Esophagus (tissue), 2 donors: ENCODE measurements around the gene DPM3. TPM values are rescaled to one million over a fixed set of nuclear protein-coding genes. Genes with fewer than 3 reads are reported as not detected.
A peak's percentile ranks its signal among the peaks of the same experiment; 100 is the strongest.

Experiments used
- H3K27ac ChIP-seq, 2 donors: one replicate each; pipeline ENCODE4 v1.5.1; 2013; ENCODE audit warnings: low read depth in 2 of 2, mild to moderate bottlenecking in 2 of 2, inconsistent platforms in 1 of 2, low read length in 1 of 2, moderate library complexity in 1 of 2
- H3K27me3 ChIP-seq, 2 donors: one replicate each; pipeline ENCODE4 v1.6.1; 2013; ENCODE audit warnings: low read length in 2 of 2, control low read depth in 1 of 2, mild to moderate bottlenecking in 1 of 2; ENCODE audit not compliant: insufficient read depth in 2 of 2, control insufficient read depth in 1 of 2
- H3K36me3 ChIP-seq, 2 donors: one replicate each; pipeline ENCODE4 v1.6.1; 2013; ENCODE audit warnings: low read length in 1 of 2; ENCODE audit not compliant: control insufficient read depth in 2 of 2, insufficient read depth in 2 of 2
- H3K4me1 ChIP-seq, 2 donors: one replicate each; pipeline ENCODE4 v1.6.1; 2013; ENCODE audit warnings: low read length in 1 of 2; ENCODE audit not compliant: control insufficient read depth in 2 of 2, insufficient read depth in 2 of 2
- H3K4me3 ChIP-seq, 2 donors: one replicate each; pipeline ENCODE4 v1.5.1; 2013; ENCODE audit warnings: low read length in 2 of 2, mild to moderate bottlenecking in 2 of 2, low read depth in 1 of 2, moderate library complexity in 1 of 2
- H3K9me3 ChIP-seq, 2 donors: one replicate each; pipeline ENCODE4 v1.6.1; 2013; ENCODE audit warnings: mild to moderate bottlenecking in 2 of 2, low read depth in 1 of 2, low read length in 1 of 2, moderate library complexity in 1 of 2; ENCODE audit not compliant: control insufficient read depth in 2 of 2, insufficient read depth in 1 of 2
- WGBS, 2 donors: extraction: QIAGEN DNeasy Blood & Tissue Kit; methylation state at CpG; one replicate each; pipeline ENCODE4 v1.1.7; 2013; 5-methylcytosine and 5-hydroxymethylcytosine counted together
- polyA plus RNA-seq, 2 donors: library from polyadenylated mRNA; stranded (reverse); fragments of 200-250 nt; gene quantifications; one replicate each; pipeline ENCODE4 v1.2.3, GENCODE V29; 2013
- donor health status: healthy with polysubstance abuse.
- donor health status: Bipolar disorder and iron deficiency.

DPM3 gene
- polyA plus RNA-seq, 2 donors, result 103 to 248 TPM

- Histone ChIP-seq H3K4me1 (peaks cover 0 to 11% of the 10 kb centered on the region in 2 donors), H3K9me3 (no peaks in the 10 kb centered on the region), H3K4me3 (no peak overlapping the region), H3K27me3 (no peaks in the 10 kb centered on the region), H3K27ac (peak overlapping the region; percentile 67 to 82), H3K36me3 (peaks cover 0 to 3% of the 10 kb centered on the region in 2 donors)
- WGBS, 2 donors, result 62% methylated on average over 8 of the region's 8 CpGs
These were observed 36.3 kb upstream of the DPM3 start for GRCh38 chr1:155176544-155177071.

GRCh38 chr1:155175927-155176371 lies 35.6 kb upstream of the DPM3 start:
- no peaks in the 10 kb centered on the region for H3K9me3 ChIP-seq
- WGBS, 2 donors, result 78 to 88% methylated on average over 9 of the region's 9 CpGs
- no peaks in the 10 kb centered on the region for H3K27me3 ChIP-seq
- peaks cover 0 to 11% of the 10 kb centered on the region in 2 donors for H3K4me1 ChIP-seq
- peaks cover 0 to 3% of the 10 kb centered on the region in 2 donors for H3K36me3 ChIP-seq
- H3K4me3 ChIP-seq, result no peak overlapping the region
- H3K27ac ChIP-seq, result no peak overlapping the region

DNA sequence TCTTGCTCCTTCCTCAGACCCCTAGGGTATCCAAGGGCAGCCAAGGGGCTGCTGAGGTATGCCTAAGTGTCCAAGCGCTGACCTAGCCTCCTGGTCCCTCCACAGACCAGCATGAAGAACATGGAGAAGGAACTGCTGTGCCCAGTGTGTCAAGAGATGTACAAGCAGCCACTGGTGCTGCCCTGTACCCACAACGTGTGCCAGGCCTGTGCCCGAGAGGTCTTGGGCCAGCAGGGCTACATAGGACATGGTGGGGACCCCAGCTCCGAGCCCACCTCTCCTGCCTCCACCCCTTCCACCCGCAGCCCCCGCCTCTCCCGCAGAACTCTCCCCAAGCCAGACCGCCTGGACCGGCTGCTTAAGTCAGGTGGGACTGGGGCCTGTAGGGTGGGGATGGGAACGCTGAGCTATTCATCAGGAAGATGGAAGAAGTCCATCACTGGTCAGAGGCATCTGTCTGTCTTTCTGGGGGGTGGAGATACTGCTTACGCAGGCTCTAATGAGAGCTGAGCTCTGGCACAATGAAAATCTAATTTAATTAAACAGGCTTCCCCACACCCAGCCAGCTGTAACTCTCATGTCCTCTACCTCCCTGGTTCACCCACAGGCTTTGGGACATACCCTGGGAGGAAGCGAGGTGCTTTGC lies 35.1 kb upstream of the DPM3 start:
- Histone ChIP-seq H3K27me3 (no peaks in the 10 kb centered on the region), H3K36me3 (peaks cover 0 to 3% of the 10 kb centered on the region in 2 donors), H3K4me1 (peaks cover 0 to 11% of the 10 kb centered on the region in 2 donors), H3K4me3 (no peak overlapping the region), H3K27ac (no peak overlapping the region), H3K9me3 (no peaks in the 10 kb centered on the region)
- 89% methylated on average over 12 of the region's 12 CpGs for WGBS, 2 donors

GRCh38 chr1:155174324-155175280 lies 34.3 kb upstream of the DPM3 start:
- peaks cover 0 to 6% of the 10 kb centered on the region in 2 donors for H3K36me3 ChIP-seq
- no peak overlapping the region for H3K27ac ChIP-seq
- H3K9me3 ChIP-seq, result no peaks in the 10 kb centered on the region
- peaks cover 0 to 11% of the 10 kb centered on the region in 2 donors for H3K4me1 ChIP-seq
- 13% methylated on average over 30 to 35 of the region's 35 CpGs for WGBS, 2 donors
- no peaks in the 10 kb centered on the region for H3K27me3 ChIP-seq
- H3K4me3 ChIP-seq, result peak overlapping the region in 1 of 2 donors; percentile 35

GRCh38 chr1:155173478-155174323 lies 33.4 kb upstream of the DPM3 start, which contains the start of gene TRIM46:
TSS of gene TRIM46 (plus strand) at chr1:155173849. CDS start at chr1:155173967, 118 bp downstream.
- H3K4me1 ChIP-seq, result peaks cover 0 to 11% of the 10 kb centered on the region in 2 donors
- H3K27me3 ChIP-seq, result no peaks in the 10 kb centered on the region
- H3K4me3 ChIP-seq, result peak within 1 kb of the TSS; percentile 81 to 86
- peak within 1 kb of the TSS; percentile 90 to 96 for H3K27ac ChIP-seq
- H3K36me3 ChIP-seq, result peaks cover 0 to 11% of the 10 kb centered on the region in 2 donors
- no peaks in the 10 kb centered on the region for H3K9me3 ChIP-seq
- 2 to 4% methylated on average over 38 of the region's 38 CpGs for WGBS, 2 donors

- H3K4me1 ChIP-seq, result peaks cover 0 to 11% of the 10 kb centered on the region in 2 donors
These were observed 32.6 kb upstream of the DPM3 start, which contains the start of gene KRTCAP2 for GRCh38 chr1:155172732-155173477. TSS of gene KRTCAP2 (minus strand) at chr1:155173304. CDS start at chr1:155173224, 80 bp downstream.

GRCh38 chr1:155171836-155172731 lies 31.8 kb upstream of the DPM3 start:
- H3K27me3 ChIP-seq, result no peaks in the 10 kb centered on the region
- no peaks in the 10 kb centered on the region for H3K9me3 ChIP-seq
- peak overlapping the region; percentile 90 to 96 for H3K27ac ChIP-seq
- peak overlapping the region; percentile 81 to 86 for H3K4me3 ChIP-seq
- H3K4me1 ChIP-seq, result peaks cover 0 to 7% of the 10 kb centered on the region in 2 donors
- 42 to 47% methylated on average over 8 of the region's 8 CpGs for WGBS, 2 donors
- peaks cover 0 to 11% of the 10 kb centered on the region in 2 donors for H3K36me3 ChIP-seq

More at GRCh38 chr1:155172732-155173477, 32.6 kb upstream of the DPM3 start, which contains the start of gene KRTCAP2:
- peak within 1 kb of the TSS; percentile 81 to 86 for H3K4me3 ChIP-seq
- H3K27me3 ChIP-seq, result no peaks in the 10 kb centered on the region
- H3K9me3 ChIP-seq, result no peaks in the 10 kb centered on the region
- peaks cover 0 to 11% of the 10 kb centered on the region in 2 donors for H3K36me3 ChIP-seq
- H3K27ac ChIP-seq, result peak within 1 kb of the TSS; percentile 90 to 96
- WGBS, 2 donors, result 0% methylated on average over 49 to 57 of the region's 57 CpGs

DNA sequence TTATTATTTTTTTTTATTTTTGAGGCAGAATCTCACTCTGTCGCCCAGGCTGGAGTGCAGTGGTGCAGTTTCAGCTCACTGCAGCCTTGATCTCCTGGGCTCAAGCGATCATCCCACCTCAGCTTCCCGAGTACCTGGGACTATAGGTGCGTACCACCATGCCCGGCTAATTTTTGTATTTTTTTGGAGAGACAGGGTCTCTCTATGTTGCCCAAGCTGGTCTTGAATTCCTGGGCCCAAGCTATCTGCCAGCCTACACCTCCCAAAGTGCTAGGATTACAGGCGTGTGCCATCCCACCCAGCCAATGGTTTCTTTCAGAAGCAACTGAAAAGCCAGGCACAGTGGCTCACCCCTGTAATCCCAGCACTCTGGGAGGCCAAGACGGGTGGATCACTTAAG lies 30.5 kb upstream of the DPM3 start:
- no peaks in the 10 kb centered on the region for H3K9me3 ChIP-seq
- H3K36me3 ChIP-seq, result peaks cover 0 to 11% of the 10 kb centered on the region in 2 donors
- no peaks in the 10 kb centered on the region for H3K27me3 ChIP-seq
- WGBS, 2 donors, result 91 to 95% methylated on average over 7 of the region's 7 CpGs
- no peak overlapping the region for H3K4me3 ChIP-seq
- H3K27ac ChIP-seq, result no peak overlapping the region
- H3K4me1 ChIP-seq, result peaks cover 0 to 3% of the 10 kb centered on the region in 2 donors
